HEK293T (cell line): ENCODE results near the gene USP30.

ENCODE experiments used
- BHLHE40 ChIP-seq: fragments of 450-650 bp; IDR thresholded peaks from 2 replicates; pipeline ENCODE4 v1.6.1; 2016; ENCODE audit warnings: mild to moderate bottlenecking, moderate library complexity, borderline replicate concordance
- ELF4 ChIP-seq: fragments of 450-650 bp; IDR thresholded peaks from 2 replicates; pipeline ENCODE4 v1.6.1; 2017; ENCODE audit warnings: antibody characterized with exemption
- FOXA1 ChIP-seq: fragments of 450-650 bp; IDR thresholded peaks from 2 replicates; pipeline ENCODE4 v1.6.1; 2016; ENCODE audit warnings: mild to moderate bottlenecking
- FOXK2 ChIP-seq: fragments of 450-650 bp; IDR thresholded peaks from 2 replicates; pipeline ENCODE4 v1.6.1; 2016; ENCODE audit warnings: mild to moderate bottlenecking
- FOXM1 ChIP-seq: fragments of 450-650 bp; IDR thresholded peaks from 2 replicates; pipeline ENCODE4 v1.6.1; 2017; ENCODE audit warnings: mild to moderate bottlenecking, borderline replicate concordance
- HDGF ChIP-seq: fragments of 450-650 bp; IDR thresholded peaks from 2 replicates; pipeline ENCODE4 v1.6.1; 2017; ENCODE audit warnings: antibody characterized with exemption, borderline replicate concordance
- L3MBTL2 ChIP-seq: fragments of 450-650 bp; conservative IDR thresholded peaks from 2 replicates; pipeline ENCODE4 v1.6.1; 2016; ENCODE audit warnings: mild to moderate bottlenecking
- PKNOX1 ChIP-seq: fragments of 450-650 bp; IDR thresholded peaks from 2 replicates; pipeline ENCODE4 v1.6.1; 2016
- SP1 ChIP-seq: fragments of 450-650 bp; IDR thresholded peaks from 2 replicates; pipeline ENCODE4 v1.6.1; 2017
- TARDBP ChIP-seq: fragments of 450-650 bp; IDR thresholded peaks from 2 replicates; pipeline ENCODE4 v1.6.1; 2016
- ZNF384 ChIP-seq: fragments of 450-650 bp; IDR thresholded peaks from 2 replicates; pipeline ENCODE4 v1.6.1; 2016

DNA sequence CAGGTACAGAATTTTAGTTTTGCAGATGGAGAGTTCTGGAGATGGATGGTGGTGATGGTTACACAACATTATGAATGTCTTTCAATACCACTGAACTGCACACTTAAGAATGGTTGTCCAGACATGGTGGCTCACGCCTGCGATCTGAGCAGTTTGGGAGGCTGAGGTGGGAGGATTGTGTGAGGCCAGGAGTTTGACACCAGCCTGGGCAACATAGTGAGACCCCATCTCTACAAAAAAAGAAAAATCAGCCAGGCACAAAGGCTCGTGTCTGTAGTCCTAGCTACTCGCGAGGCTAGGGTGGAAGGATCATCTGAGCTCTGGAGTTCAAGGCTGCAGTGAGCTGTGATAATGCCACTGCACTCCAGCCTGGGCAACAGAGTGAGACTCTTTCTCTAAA is 8.1 kb upstream of the USP30 start:
- TF ChIP-seq FOXM1 (no peak), SP1 (no peak), FOXK2 (no peak), HDGF (no peak), PKNOX1 (no peak), ELF4 (no peak), BHLHE40 (no peak), ZNF384 (no peak), FOXA1 (no peak), TARDBP (no peak), L3MBTL2 (no peak)
